ENCODE results near the gene APOM.

GRCh38 chr6:31690231-31691077, 34.8 kb downstream of the APOM start:
- TF ChIP-seq CTCF (IDR thresholded peaks at IDR 0.05; ENCODE audit: low read depth, low read length, poor library complexity, severe bottlenecking), result no peak
- TF ChIP-seq EZH2phosphoT487 (IDR thresholded peaks at IDR 0.05; ENCODE audit: borderline replicate concordance, low read length), result no peak

All from DOHH2 (cell line).